KBM-7 (cell line): Measurements from ENCODE around the gene DIDO1.
A peak's percentile ranks its signal among the peaks of the same experiment; 100 is the strongest.
"Not testable (repeated sequence)": the region's sequence is repeated elsewhere in the genome, so short reads cannot be mapped to it uniquely, and the experiment has no call there.

Experiments used
- DNase-seq: peaks from one replicate; pipeline ENCODE4 v3.0.0-alpha.2; 2015
- in situ Hi-C: fragments of 300-500 bp; cut with MboI; formaldehyde crosslinking; loops from 2 replicates; pipeline ENCODE4 v1.14.3; 2020; ENCODE audit warnings: low sequenced_read_pairs, low pct_unique_long_range_greater_than_20kb, mixed read lengths

Gene DIDO1

DNA sequence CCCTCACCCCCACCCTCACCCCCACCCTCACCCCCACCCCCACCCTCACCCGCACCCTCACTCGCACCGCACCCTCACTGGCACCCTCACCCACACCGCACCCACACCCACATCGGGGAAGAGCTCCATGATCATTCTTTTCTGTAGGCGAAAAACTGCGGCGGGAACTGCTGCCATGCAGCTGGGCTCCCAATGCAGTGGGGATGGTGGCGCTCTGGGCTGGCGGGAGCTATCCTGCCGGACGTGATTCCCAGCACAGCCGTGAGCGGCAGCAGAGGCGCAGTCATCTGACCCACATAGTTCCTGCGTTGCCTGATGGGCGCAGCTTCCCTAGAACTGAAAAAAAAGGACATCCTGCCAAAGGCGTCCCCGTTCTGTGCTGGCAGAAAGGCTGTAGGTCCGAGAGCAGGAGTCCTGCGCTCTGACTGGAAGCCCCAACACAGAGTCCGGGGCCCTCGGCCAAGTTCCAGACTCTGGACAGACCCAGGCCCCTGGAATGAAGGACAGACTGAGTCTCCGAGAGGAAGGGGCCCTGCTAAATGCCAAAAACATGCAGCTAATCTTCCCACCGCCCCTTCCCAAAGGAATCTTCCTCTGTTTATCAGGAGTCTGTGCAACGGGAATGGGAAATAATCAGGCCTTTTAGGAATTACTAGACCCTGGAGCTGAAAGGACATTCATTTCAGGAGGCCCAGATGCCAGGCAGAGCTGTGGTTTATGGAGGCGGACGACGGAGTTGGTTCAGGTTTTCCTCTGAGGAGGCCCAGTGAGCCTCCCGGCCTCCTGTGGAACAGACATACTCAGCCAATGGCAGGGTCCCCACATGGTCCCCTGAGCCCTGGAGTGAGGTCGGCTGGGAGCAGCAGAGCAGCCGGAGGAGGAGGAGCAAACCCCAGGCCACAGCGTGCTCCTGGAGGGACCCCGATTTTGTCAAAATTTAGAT is 50.6 kb downstream of the DIDO1 start:
- DNase-seq, result peak; percentile 30
- in situ Hi-C loops, result no loop called here

DNA sequence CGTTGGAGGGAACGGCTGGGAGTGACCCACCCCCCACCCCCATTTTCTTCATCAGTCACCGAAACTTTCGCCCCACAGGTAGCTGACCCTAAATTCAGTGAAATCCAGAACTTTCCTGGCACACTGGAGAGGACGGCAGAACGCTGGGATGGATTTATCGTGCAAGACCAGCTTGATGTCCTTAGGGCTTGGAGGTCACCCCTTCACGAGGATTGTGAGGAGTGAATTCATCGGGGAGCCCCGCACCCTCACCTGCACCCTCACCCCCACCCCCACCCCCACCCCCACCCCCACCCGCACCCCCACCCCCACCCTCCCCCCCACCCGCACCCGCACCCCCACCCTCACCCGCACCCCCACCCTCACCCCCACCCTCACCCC is 51.4 kb downstream of the DIDO1 start:
- in situ Hi-C loops, result no loop called here

DNA sequence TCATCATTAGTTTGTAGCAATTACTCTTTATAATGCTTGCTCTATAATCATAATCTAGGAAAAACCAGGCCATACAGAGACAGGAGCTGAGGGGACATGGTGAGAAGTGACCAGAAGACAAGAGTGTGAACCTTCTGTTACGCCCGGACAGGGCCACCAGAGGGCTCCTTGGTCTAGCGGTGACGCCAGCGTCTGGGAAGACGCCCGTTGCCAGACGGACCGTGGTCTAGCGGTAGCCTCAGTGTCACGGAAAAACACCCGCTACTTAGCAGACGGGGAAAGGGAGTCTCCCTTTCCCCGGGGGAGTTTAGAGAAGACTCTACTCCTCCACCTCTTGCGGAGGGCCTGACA is 52.6 kb downstream of the DIDO1 start:
- in situ Hi-C loops, result not testable (repeated sequence)

More for the DNA sequence above, 51.4 kb downstream of the DIDO1 start:
- DNase-seq, result no peak

DNA sequence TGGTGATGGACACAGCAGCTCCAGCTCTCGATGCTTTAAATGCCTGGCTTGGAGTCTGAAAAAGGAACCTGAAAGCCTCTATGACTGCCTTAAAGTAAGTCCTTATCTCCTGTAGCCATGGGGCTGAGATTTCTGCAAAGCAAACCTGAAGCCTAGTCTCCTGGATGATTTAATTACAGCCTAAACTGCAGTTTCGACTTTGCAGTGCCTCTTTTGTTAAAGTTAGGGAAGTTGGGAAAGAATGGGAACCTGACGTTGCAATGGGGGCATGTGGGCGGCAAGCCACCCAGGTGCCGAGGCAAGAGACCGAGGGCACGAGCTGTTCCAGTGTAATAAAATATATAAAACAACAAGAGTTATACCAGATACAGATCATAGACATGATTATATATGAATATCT is 53.0 kb downstream of the DIDO1 start:
- in situ Hi-C loops, result no loop called here

More for the DNA sequence above, 52.6 kb downstream of the DIDO1 start:
- peak; percentile 67 for DNase-seq

DNA sequence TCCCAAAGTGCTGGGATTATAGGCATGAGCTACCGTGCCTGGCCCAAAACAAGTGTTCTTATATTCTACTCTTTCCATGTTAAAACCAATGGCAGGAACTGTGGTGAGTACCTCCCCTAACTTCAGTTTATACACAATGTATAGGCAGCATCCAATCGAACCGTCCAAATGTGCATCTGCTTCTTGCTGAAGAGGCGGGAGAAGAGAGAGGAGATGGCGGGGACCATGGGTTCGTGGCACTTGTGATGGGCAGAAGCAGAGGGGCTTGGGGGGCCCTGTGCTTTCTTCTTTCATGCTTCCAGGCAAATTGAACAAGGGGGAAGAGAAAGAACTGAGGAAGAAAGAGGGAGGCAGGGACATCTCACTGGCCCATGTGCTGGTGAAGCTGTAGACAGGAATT is 53.4 kb downstream of the DIDO1 start:
- no peak for DNase-seq
- in situ Hi-C loops, result no loop called here

More for the DNA sequence above, 53.0 kb downstream of the DIDO1 start:
- no peak for DNase-seq

DNA sequence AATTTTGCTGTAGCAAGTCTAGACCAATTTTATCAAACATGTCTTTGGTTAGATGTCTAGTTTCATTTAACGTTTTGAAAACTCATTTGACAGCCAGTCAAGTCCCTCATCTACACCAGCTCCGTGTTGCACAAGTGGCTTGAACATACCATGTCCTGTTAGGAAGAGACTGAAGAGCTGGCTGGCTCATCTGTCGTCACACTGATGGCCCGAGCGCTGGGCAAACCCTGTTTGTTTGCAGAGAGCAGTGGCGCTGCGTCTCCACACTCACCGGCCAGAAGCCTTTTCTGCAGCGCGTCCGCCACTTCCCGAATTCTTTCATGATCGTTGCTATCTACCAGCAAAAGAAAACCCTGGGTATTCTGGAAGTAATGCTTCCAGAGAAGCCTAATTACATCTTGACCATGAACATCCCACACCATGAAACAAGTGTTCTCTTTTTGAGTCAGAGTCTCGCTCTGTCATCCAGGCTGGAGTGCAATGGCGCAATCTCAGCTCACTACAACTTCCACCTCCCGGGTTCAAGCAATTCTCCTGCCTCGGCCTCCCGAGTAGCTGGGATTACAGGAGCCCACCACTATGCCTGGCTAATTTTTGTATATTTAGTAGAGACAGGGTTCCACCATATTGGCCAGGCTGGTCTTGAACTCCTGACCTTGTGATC is 54.0 kb downstream of the DIDO1 start:
- in situ Hi-C loops, result no loop called here
- DNase-seq, result no peak

DNA sequence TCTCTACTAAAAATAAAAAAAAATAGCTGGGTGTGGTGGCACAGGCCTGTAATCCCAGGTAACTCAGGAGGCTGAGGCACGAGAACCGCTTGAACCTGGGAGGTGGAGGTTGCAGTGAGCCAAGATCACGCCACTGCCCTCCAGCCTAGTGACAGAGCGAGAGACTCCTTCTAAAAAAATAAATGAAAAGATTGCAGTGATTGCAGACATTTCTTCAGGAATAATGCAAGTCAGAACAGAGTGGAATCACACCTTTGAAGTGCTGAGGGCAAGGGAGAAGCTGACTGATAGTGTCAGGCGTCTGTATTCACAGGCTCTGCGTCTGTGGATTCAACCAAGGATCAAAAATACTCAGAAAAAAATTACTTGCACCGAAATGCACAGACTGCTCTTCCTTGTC is 62.1 kb downstream of the DIDO1 start:
- in situ Hi-C loops, result no loop called here
- DNase-seq, result no peak

DNA sequence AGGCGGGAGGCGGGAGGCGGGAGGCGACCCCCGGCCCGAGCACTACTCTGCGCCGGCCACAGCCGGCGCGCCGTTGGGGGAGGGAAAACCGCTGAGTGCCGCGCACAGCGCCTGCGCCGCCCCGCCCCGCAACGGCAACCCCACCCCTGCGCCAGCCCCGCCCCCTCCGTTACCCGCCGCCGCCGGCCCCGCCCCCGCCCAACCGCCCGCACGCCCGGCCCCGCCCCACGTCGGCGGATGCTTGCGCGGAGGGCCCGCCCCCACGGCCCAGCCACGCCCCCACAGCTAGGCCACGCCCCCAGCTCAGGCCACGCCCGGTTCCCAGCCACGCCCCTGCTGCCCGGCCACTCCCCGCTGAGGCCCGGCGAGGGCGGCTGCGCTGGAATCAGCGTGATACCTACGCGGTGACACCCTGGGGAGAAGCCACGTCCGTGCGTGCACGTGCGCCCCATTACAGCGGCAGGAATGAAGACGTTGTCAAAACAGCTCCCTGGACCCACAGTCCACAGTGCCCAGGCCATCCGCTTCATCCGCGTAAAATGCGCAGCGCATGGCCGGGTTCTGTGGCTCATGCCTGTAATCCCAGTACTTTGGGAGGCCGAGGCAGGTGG is 64.5 kb downstream of the DIDO1 start, which contains the start of gene TCFL5:
TCFL5 (minus strand) TSS at position 97 of the 611 bp plus-strand sequence. CDS start 152 bp downstream, outside the sequence.
- DNase-seq, result peak; percentile 70
- in situ Hi-C loops, result no loop called here

DNA sequence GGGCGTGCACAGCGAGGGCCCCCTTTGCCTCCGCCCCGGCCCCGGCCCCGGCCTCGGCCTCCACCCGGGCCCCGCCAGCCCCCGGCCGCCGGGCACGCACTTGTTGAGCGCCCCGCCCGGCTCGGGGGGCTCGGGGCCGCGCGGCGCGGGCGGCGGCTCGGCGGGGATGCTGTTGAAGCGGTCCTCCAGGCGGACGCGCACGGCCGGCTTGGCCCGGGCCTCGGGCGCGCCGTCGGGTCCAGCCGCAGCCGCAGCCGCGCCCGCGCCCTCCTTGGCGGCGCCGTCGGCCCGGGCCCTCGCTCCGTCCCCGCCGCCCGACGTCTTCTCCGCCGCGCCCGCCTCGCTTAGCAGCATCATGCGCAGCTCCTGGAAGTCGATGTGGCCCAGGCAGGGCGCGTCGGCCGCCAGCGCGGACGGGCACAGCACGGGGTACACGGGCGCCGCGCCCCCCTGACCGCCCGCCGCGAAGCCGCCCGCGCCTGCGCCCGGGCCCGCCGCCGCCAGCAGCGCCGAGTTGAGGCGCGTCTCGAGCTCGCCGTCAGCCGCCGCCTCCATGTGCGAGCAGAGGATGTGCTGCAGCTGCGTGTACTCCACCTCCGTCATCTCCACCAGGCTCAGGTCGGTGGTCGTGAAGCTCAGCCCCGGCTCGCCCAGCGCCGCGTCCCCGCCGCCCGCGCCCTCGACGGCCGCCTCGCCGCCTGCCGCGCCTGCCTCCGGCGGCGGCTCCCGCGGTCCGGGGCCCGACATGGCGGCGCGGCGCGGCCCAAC is 65.2 kb downstream of the DIDO1 start:
- in situ Hi-C loops, result no loop called here
- no peak for DNase-seq

DNA sequence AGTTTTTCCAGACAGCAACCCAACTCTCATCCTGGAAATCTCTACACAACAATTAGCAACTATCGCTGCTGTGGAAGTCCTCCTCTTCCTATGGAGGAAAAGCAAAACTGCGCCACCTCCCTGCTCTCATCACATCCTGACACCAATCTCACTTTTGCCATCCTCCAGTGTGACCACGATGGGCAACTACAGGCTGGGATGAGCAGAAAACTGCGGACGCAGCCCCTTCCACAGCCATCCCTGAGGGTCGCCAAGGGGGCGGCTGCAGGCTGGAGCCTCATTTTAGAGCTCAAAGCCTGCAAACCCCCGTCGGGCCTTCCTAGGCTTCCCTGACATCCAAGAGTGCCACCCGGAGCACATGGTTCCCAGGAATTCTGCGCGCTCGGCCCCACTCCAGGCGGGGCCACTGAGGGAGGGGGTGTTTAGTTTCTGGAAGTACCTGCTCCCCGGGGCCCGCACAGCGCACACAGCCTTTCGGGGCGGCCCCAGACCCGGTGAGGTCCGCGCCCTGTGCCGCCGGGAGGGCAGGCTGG is 65.8 kb downstream of the DIDO1 start:
- in situ Hi-C loops, result no loop called here
- no peak for DNase-seq

DNA sequence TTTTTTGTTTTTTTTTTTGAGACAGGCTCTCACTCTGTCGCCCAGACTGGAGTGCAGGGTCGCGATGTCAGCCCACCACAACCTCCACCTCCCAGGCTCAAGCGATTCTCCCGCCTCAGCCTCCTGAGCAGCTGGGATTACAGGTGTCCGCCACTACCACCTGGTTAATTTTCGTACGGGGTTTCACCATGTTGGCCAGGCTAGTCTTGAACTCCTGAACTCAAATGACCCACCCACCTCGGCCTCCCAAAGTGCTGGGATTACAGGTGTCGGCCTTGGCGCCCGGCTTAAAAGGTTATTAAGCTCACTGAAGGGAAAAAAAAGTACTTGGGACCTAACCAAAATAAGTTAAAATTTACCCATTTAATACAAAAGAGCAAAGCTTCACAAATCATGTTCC is 66.6 kb downstream of the DIDO1 start:
- in situ Hi-C loops, result no loop called here
- DNase-seq, result no peak

DNA sequence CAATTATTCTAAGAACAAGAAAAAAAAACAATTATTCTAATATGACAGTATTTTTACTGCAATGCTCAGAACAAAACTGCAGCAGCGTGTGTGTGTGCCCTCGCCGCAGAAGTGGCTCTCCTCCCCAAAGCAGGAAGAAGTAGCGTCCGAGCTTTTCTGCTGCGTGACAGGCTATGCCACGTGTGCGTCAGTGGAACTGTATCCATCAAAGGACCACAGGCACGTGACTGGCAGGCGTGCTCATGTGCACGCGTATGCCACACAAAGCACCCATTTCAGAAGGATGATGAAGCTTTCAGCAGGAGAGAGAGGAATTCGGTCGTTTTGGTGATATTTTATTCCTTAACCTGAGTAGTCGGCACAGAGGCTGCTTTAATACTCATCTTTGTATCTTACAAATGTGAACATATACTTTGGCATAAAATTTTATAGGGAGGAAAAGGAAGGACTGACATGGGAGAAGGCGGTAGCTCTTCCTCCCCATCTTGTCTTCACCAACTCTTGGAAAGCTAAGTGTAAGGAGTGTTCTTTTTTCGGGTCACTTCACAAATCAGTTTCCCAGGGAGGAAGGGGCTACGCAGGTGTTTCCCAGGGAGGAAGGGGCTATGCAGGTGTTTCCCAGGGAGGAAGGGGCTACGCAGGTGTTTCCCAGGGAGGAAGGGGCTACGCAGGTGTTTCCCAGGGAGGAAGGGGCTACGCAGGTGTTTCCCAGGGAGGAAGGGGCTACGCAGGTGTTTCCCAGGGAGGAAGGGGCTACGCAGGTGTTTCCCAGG is 68.1 kb downstream of the DIDO1 start:
- in situ Hi-C loops, result no loop called here
- DNase-seq, result no peak

DNA sequence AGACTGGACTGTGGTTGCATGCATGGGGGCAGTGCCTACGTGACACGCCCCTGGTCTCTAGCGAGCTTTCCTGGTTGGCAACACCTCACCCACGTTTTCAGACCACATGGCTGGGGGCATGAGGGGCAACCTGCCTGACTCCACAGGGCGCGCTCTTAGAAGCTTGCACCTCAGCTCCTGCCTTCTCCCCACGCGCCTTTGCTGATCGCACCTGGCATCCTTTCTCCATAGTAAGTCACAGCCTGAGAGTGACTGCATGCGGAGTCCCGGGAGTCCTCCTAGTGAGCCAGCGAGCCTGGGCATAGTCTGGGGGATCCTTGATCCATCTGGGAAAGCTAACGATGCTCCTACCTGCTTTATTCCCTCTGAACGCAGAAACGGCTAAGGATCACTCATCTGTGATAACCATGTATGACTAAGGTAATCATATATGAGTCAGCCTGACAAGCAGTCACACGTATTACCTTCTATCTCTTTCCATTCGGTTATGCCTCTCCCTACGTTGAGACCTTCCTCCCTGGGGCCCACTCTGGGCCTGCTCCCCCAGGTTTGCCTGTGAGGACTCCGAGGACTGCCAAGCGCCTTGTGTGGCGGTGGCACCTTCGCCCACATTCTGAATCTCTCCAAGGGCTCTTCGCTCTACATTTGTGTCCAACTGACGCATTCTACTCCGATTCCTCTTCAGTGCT is 69.2 kb downstream of the DIDO1 start:
- DNase-seq, result no peak
- in situ Hi-C loops, result no loop called here

DNA sequence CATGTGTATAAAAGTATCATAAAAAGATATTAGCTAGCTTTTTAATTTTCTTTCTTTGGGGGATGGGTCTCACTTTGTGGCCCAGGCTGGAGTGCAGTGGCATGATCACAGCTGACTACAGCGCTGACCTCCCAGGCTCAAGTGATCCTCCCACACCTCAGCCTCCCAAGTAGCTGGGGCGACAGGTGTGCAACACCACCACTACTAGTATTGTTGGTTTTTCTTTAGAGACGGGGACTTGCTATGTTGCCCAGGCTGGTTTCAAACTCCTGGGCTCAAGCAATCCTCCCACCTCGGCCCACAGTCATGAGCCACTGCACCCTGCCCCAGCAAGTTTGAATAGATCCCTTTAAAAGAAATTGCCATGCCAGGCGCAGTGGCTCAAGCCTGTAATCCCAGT is 71.2 kb downstream of the DIDO1 start:
- in situ Hi-C loops, result no loop called here
- no peak for DNase-seq

DNA sequence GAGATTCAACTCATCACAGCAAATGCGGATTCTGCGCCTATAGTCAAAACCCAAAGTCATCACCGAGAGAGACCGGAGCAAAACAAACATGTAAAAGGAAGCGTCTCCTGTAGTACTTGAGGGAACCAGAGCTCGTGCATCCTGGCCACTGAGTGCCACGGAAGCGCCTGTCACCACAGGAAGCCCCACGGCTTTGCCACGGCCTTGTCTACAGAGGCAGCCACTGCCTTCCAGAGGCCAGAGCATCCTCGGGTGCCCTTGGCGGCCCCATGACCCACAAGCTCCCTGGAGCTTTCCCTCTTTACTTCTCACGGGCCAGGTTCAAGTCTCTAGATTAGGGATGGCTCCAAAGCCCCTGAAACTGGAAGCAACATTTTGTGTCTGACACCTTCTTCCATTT is 72.2 kb downstream of the DIDO1 start:
- in situ Hi-C loops, result no loop called here
- DNase-seq, result no peak

DNA sequence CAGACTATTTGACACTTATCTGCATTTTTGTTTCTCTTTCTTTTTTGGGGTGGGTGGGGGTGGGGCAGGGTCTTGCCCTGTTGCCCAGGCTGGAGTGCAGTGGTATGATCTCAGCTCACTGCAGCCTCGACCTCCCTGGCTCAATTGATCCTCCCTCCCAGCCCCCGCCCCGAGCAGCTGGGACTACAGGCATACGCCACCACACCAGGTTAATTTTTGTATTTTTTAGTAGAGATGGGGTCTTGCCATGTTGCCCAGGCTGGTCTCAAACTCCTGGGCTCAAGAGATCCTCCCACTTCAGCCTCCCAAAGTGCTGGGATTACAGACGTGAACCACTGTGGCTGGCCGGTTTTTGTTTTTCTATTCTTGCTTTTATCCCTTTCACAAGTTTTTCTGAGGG is 73.0 kb downstream of the DIDO1 start:
- DNase-seq, in situ Hi-C loops: not testable (repeated sequence)

DNA sequence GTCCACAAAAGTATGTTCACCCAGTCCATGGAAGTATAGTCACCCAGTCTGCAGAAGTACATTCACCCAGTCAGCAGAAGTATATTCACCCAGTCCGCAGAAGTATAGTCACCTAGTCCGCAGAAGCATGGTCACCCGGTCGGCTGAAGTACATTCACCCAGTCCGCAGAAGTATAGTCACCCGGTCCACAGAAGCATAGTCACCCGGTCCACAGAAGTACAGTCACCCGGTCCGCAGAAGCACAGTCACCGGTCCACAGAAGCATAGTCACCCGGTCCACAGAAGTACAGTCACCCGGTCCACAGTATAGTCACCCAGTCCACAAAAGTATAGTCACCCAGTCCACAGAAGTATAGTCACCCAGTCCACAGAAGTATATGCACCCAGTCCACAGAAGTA is 73.5 kb downstream of the DIDO1 start:
- in situ Hi-C loops, result no loop called here
- DNase-seq, result no peak

DNA sequence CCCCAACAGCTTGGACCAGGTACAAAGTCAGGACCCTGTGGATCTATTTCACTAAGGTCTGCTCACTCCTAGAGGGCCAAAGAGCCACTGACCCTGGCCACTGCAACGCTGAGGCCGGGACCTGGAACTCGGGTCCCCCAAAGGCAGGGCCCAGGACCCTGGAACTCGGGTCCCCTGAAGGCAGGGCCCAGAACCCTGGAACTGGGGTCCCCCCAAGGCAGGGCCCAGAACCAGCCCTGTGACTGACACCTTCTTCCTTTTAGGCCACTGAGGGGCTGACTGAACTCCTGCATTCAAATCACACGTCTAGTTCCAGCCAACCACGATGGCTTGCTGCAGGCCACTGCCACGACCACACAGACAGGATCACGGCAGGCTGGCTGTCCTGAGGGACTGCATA is 74.1 kb downstream of the DIDO1 start:
- in situ Hi-C loops, result no loop called here
- no peak for DNase-seq
